HG03460 (cell line): ENCODE measurements around the gene CACNA1A.

ENCODE experiments used
- ATAC-seq: cut with Tn5 transposase; IDR thresholded peaks from one replicate; pipeline ENCODE4 v1.9.1; 2021; ENCODE audit not compliant: unreplicated experiment

The CACNA1A gene

DNA sequence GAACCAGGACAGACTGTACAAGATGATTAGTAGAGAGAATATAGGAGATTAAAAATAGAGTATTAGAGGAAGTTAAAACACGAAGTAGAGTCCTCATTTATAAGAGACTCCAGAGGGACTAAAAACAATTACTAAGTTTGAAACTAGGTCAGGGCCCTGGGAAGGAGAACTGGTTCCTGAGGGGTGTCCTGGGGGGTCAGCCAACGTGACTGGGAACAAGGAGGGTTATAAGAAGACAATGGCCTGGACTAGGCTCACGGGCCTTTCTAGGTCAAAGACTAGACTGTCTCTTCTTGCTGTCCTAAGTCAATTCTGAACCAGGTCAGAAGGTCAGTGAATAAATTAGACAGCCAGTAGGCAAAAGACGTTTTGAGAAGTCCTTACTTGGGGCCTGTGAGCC is 190.8 kb downstream of the CACNA1A start:
- ATAC-seq, result no peak

DNA sequence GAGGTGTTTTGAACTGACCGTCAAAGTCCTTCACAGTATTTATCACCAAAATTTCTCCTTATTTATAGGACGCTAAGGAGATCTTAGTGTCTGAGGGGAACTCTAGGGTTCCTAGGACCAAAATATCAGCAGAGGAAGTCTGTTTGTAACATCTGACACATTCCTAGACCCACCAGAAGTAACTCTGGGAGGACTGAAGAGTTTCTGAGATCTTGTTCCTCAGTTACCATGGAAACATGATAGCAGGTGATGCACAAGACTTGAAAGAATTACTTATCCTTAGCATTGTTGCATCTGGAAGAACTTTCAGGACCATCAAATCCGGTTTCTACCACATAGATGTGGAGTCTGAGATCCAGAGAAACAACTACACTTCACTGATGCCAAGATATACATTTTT is 191.5 kb downstream of the CACNA1A start:
- no peak for ATAC-seq

DNA sequence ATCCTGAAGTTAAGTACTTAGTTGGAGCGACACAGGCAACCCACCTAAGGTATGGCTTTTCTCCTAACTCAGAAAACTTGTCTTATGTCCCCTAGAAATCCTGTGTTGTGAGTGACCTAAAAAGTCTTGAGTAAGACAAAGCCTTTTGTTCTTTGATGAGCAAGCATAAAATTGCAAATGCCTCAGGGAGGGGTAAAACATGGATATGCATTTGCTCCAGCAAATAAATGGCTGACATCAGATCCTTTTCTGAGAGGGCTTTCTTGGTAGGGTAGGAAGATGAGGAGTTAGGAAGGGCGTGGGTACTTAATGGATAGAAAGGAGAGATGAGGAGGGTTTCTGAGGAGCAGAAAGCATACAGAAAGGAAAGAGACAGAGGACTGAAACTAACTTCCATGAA is 192.4 kb downstream of the CACNA1A start:
- ATAC-seq, result no peak

DNA sequence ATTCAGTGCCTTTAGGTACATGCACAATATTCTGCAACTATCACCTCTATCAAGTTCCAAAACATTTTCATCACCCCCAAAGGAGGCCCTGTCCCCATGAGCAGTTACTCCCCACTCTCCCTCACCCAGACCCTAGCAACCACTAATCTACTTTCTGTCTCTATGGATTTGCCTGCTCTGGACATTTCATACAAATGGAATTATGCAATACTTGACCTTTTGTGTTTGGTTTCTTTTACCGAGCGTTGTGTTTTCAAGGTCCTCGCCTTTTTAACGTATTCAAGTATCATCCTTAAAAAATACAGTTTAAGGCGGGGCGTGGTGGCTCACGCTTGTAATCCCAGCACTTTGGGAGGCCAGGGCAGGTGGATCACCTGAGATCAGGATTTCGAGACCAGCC is 196.4 kb downstream of the CACNA1A start:
- ATAC-seq, result no peak

DNA sequence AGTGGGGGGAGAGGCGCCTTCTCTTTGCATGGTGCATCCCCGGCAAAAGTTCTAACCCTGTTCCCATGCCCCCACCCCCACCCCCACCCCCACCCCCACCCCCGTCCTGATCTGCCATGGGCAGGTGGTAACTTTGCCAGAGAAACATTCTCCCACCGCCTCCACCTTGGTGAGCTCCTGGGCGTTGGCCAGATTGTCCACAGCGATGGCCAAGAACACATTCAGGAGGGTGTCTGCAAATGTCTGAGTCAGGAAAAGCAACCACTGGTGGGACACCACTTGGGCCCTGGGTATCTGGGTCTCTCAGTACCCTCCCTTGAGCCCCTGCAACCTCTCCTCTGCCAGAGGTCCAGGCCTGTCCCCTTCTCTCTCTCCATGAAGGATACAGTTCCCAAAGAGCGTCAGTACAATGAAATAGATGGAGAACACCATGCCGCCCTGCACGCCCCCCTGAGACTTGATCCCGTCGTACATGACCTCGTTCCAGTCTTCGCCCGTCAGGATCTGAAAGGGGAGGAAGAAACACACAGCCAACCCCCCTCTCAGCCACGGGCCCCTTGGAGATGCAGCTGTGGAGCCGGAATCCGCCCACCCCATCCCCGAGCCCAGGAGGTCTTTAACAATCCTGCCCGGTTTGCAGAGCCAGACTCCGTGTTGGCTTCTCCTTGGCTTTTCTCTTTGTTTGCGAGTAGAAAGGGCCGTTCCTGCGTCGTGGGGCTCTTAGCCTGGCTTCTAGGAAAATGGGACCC is 202.7 kb downstream of the CACNA1A start:
- ATAC-seq, result no peak

DNA sequence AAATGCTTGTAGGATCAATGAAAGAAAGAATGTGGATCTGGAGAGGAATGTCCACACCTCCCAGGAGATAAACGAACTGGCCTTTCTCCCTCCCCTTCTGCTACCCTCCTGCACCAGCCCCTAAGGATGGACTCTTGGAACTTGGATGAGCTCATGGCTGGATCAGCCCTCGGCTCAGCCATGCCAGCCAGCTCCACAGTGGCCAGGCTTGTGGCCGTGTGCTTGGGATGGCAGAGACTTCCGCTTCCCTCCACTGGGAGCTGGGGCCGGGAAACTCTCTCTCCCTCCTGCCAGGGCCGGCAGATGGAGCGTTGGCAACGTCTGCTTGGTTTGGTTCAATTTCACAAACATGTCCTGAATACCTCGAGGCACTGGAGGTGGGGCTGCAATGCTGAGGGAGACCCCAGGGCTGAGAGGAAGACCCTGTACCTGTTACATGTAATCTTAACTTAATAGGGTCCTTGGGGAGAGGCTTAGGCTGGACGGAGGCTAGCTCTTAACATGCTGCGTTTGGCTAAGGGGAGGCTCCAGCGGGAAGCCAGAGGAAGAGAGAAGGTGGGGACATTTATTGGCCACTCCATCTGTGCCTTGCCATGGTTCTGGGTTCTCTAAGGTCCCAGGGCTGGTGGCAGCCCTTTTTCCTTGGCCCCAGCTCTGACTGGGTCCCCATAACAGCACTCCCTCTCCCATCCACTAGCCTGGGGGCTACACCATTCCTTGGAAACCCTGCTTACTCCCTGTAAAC is 203.6 kb downstream of the CACNA1A start:
- no peak for ATAC-seq

DNA sequence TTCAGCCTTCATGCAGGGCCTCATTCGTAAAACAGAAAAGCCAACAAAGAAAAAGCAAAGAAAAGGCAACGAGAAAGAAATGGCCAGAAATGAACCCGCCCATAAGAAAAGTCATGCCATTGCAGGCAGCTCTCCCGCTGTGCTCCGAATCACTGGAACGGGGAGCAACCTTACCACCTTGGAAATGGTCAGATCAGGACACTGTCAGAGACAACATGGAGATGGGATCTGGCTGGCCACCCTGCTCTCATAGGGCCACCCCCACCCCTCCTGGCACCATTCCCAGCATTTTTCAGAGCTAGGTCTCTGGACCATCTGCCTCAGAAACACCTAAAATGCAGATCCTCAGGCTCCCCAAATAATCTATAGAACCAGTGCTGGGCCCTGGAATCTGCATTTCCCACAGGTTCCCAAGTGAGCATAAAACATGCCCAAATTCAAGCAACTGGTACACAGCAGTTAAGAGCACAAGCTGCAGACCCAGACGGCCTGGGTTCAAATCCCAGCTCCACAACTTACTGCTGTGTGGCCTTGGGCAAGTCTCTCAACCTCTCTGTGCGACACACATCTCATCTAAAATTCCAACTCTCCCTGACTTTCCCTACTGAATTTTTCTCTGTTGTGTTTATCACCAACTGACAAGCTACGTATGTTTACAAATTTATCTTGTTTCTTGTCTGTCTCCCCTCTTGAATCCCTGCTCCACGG is 204.5 kb downstream of the CACNA1A start:
- no peak for ATAC-seq

DNA sequence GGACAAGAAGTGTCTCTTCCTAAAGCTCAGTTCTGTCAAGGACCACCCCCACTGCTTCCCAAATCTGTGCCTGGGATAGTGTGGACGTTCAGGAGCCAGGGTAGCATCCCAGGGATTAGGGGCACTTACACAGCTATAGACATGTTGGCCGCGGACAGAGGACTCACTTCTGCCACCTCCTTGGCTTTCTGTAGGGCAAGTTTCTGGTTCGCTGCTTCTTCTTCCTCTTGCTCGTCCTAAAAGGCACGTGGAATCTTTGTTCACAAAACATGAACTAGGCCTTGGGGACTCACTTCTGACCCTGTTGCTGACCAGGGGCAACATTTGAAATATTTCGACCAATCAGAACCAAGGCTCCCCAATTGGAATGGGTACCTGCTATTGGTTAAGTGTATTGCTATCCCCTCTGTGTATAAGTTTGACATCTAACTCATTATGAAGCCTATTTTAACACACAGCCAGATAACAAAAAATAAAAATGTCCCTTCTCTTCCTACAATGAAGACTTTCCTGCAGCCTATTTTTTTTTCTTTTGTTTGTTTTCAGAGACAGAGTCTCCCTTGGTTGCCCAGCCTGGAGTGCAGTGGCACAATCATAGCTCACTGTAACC is 205.8 kb downstream of the CACNA1A start:
- ATAC-seq, result no peak

DNA sequence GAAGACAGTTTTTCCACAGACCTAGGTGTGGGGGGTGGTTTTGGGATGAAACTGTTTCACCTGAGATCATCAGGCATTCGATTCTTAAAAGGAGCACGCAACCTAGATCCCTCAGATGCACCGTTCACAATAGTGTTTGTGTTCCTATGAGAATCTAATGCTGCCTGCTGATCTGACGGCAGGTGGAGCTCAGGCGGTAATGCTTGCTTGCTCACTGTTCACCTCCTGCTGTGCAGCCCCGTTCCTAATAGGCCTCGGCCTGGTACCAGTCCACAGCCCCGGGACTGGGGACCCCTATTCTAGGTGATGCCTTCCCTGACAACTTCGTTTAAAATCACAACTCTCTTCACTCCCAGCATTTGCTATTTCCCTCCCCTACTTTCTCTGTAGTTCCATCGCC is 206.4 kb downstream of the CACNA1A start:
- ATAC-seq, result no peak

DNA sequence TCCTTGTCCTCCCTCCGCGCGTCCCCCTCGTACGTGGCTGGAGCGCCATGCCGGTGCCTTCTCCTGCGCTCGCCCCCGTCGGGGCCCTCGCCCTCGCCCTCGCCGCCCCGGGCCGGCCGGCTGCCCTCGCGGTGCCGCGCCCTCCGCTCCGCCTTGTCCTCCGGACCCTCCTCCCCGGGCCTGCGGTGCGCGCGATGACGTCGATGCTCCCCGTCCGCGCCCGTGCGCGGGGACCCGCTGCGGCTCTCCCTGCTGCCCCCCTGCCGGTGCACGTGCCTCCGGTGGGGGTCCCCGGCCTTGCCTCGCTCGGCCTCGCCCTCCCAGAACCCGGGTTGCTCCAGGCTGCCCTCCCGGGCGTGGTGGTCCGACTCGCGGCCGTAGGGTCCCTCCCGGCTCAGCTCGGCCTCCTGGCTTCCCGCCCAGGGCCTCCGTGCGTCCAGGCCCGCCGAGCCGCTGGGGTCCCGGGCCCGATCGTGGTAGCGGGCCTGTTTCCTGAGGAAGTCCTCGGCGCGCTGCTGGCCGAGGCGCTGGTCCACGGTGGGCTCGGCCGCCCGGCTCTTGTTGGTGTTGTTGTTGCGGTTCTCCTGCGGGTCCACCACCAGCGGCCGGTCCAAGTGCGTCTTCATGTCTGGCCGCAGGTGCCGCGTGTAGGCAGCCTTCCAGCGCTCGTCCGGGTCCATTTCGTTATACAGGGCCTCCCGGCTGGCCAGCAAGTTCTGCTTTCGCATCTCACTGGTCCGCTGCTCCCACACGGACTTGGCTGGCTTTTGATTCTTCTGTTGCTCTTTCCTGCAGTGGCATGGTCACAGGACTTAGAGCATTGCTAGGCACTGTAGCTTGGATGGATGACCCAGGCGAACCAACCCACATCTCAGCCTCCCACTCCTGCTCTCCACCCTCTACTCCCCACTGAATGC is 207.5 kb downstream of the CACNA1A start:
- no peak for ATAC-seq

DNA sequence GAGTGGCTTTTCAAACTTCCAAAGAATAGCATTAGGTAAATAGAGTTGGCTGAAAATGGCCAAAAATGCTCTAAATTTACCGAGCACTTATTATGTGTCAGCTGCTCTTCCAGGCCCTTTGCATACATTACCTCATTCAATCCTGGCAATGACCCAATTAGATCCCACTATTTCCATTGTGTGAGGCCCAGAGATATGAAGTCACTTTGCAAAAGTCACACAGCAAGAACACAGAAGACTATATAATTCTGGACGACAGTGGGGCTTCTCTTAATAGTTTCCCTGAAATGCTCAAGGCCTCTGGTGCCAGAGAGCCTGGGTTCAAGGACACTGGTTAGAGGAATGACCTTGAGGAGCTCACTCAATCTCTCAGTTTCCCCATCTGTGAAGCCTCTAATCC is 209.3 kb downstream of the CACNA1A start:
- no peak for ATAC-seq

DNA sequence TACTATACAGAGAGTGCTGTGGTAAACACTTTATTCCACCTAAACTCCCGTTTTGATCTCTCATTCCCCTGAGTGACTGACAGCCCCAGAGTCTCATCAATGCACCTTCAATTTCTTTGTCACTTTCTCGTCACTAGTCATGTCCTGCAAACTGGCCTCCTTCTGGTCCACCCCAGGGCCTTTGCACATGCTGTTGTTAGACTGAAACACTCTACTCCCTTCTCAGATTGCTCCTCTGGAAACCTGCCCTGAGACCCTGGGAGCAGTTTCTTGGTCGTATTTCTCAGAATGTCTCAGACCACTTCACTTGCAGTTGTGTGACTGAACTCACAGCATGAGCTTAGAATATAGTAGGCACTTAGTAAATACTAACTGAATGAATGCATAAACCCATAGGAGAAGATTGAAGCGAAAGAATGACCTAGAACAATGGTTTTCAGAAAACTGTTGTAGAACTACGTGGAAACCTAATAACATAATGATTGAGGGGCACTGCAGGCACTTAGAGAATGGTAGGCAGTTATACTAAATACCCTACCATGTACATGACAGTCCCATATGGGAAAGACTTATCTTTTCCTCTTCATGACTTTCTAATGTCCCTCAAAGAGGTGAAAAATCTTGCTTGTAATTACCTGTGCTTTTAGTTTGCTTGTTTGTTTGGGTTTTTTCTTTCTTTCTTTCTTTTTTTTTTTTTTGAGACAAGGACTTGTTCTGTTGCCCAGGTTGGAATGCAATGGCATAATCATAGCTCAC is 211.3 kb downstream of the CACNA1A start:
- no peak for ATAC-seq

DNA sequence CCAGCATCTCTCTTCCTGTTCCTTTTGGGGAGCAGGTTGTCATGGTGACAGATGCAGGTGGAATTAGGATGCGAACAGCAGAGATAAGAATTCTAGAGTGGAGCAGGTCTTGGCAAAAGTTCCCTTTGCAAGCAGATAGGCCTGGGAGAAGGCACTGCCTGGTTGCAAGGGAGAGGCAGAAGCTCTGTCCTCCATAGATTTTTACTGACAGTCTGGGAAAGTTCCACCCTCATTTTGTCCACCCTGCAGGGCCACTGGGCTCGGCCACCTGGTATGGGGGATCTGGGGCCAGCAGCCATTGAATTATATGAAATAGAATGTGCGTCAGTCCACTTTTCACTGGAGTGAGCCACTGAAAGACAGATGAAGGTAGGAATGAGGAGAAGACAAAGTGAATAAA is 214.4 kb downstream of the CACNA1A start:
- no peak for ATAC-seq

DNA sequence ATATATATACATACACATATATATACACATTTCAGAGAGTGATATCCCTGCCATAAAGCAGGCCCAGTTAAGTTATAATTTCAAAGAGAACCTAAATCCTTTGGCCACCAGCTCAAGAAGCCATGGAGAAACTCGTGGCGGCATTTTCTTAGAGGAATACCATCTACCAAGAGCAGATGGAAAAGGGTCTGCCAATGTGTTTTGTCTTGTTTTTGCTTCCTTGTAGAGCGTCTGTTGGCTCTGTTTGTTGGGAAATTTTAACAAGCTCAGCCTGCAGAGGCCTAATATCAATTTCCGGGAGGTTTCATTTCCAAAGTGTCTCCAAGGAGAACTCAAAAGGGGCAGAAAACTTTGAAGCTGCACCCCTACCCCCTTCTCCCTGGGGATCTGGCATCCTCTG is 215.5 kb downstream of the CACNA1A start:
- ATAC-seq, result no peak

DNA sequence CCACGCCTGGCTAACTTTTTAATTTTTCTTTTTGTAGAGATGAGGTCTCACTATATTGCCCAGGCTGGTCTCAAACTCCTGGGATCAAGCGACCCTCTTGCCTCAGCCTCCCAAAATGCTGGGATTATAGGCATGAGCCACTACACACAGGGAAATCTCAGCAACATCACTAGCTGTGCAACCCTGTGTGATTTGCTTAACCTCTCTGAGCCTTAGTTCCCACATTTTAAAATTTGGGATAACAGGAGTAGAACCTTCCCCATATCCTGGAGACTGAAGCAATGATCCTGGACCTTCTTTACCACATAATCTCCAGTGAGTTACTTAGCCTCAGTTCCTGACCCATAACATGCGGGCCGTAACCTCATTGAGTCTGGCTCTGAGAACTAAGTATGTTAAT is 217.0 kb downstream of the CACNA1A start:
- ATAC-seq, result no peak

DNA sequence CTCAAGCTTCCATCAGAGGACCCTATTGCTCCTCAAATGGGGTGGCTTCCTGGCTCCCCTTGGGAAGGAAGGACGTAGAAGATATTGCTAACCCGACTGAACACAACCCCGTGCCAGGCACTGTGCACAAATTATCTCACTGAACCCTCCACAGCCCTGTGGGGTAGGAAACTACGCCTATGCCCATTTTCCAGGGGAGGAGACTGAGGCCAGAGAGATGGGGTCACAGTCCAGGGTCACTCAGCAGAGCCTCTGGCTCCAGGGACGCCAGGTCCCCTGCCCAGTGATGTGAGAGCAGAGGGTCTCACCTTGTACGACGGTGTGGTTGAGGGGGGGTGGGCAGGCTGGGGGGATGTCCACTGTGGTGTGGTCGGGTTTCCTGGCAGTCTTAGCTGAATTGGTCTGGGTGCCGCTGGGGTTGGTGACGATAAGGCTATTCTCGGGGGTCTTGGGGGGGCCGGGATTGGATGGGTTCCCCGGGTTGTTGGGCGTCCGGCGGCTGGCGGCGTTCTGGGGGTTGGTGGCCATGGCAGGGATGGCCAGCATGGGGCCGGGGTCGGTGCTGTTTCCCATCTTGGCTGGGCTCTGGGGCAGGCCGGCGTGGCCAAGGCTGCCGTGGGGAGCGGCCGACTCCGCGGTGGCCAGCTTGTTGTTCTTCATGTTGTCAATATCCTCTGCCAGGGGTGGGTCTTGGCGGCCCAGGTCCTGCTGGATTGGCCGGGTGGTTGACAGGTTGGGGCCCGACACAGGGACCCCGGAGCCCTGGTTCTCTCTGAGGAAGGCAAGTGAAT is 219.9 kb downstream of the CACNA1A start:
- ATAC-seq, result no peak

DNA sequence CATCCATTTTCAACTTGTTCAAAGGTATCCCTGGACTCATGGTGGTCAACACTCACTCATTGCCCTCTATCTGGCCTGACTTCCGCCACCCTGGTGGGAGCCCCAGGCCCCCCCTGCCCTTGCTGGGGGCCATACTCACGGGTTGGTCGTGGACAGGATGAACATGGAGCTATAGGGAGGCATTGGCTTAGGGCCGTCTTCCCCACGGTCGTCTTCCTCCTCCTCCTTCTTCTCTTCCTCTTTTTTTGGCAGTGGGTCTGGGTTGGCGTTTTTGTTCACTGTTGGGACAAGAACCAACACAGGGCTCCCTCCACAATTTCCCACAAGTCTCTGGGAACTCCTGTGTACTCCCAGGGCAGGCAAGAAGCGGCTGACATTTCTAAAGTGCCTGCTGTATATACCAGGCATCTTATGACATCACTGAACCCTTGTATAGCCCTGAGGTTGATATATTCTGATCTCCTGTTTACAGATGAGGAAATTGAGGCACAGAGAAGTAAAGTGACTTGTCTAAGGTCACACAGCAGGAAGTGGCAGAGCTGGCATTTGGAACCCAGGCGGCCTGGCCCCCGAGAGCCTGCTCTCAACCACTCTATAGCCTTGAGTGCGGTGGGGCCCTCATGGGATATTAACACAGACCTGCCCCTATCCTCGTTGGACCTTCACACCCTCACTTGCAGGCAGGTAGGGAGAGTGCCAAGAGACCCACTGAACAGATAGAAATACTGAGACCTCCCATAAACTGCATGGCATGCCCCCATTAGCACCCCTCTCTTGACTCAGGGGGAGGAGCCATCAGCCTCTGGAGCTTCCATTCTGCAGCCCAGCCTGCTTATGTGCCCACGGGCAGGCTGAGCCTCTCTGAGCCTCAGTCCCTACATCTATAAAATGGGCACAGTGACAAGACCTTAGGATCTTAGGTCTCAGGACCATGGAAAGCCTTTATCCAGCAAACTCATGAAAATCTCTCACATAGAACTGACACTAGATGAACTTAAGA is 221.1 kb downstream of the CACNA1A start:
- no peak for ATAC-seq

DNA sequence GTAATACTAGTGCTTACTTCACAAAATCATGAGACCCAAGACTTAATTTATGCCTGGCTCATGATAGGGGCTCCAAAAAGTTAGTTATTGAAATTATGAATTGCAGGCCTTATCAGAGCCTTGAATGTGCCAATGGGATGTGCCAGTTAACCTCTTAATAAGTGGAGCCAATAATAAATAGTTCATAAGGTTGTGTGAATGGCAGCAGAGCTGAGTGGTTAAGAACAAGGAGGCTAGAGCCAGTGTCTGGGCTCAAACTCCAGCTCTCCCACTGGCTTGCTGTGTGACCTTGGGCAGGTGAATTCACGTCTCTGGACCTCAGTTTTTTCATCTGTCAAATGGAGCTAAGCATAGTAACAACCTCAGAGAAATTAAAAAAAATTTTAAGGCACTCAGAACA is 222.4 kb downstream of the CACNA1A start:
- ATAC-seq, result no peak
